LNCAP (cell line): Measurements from ENCODE around the gene FLNC.

Source experiments
- TF ChIP-seq, protein P1 (sequence below): fragments of 450-650 bp; IDR thresholded peaks from 2 replicates; pipeline ENCODE4 v1.5.1; 2017; ENCODE audit warnings: mild to moderate bottlenecking

Gene FLNC

DNA sequence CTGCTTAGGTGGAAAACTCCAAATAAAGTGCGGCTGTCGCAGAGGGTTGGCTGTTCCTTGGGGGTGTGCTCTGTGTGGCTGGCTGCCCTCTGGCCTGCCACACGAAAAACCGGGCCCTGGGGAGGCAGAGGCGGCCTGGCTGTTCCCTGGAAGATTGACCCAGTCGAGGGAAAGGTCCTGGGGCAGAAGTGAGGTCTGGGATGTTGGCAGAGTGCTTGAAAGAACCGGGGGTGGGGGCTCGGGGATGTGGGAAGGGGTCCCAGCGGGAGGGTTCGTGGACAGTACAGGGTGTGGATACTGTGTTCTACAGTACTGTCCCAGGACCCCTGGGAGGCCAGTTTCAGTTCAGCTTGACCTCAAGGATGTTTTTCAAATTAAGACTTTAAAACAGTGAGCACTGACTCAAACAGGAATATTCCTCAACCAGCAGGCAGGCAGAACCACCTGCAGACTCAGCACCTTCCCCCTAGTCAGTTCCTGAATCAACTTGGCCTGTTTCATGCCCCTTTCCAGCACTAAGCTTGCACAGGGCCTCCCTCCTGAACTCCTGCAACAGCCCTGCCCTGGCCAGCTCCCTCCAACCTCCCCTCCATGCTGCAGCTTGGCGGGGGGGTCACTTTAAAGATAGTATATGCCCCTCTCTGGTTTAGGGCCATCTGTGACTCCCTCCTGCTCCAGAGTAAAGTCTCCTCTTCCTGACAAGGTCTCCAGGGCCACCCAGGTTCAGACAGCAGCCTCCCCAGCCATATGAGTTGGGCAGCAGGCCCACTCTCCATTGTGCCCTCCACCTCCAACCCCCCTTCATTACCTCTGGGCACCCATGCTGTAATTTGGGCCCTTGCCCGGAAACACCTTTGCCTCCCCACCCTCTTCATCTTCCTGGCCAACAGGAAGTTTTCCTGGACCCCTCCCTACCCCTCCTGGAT lies 29.3 kb downstream of the FLNC start:
- TF ChIP-seq, protein P1, sequence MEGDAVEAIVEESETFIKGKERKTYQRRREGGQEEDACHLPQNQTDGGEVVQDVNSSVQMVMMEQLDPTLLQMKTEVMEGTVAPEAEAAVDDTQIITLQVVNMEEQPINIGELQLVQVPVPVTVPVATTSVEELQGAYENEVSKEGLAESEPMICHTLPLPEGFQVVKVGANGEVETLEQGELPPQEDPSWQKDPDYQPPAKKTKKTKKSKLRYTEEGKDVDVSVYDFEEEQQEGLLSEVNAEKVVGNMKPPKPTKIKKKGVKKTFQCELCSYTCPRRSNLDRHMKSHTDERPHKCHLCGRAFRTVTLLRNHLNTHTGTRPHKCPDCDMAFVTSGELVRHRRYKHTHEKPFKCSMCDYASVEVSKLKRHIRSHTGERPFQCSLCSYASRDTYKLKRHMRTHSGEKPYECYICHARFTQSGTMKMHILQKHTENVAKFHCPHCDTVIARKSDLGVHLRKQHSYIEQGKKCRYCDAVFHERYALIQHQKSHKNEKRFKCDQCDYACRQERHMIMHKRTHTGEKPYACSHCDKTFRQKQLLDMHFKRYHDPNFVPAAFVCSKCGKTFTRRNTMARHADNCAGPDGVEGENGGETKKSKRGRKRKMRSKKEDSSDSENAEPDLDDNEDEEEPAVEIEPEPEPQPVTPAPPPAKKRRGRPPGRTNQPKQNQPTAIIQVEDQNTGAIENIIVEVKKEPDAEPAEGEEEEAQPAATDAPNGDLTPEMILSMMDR: no peak

- TF ChIP-seq, protein P1: no peak
These were observed 30.2 kb downstream of the FLNC start for GRCh38 chr7:128860158-128861073.

GRCh38 chr7:128861957-128862570 lies 31.9 kb downstream of the FLNC start:
- TF ChIP-seq, protein P1: no peak

- TF ChIP-seq, protein P1: no peak
These were observed 32.6 kb downstream of the FLNC start, which contains the start of gene ATP6V1F for GRCh38 chr7:128862571-128863432. Gene ATP6V1F (plus strand): TSS chr7:128862856. CDS start chr7:128862905, 49 bp downstream.

DNA sequence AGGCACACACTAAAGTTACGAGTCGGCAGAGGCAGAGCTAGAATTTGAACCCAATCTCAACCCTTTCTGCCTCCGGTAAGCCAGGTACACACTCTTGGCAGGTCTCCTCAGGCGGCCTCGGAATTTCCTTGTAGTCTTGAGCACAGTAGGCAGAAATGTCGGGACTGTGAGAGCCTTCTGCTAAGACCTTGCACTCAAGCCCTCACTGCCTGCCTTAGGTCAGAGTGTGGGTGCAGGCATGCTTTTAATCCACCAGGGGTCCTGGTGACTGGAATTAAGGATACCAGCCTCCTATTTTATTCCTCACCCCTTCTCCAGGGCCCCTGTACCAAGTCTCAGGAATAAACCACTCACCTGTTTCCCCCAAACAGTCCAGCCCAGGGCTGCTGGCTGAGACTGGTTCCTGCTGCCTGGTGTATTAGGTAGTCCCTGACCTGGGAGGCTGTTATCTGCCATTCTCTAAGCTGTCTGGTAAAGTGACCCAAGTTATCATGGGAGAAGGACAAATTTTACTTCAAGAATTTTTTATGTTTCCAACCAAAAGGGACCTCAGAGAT lies 33.3 kb downstream of the FLNC start:
- TF ChIP-seq, protein P1: peak; percentile 53

GRCh38 chr7:128865303-128865702 lies 35.1 kb downstream of the FLNC start:
- TF ChIP-seq, protein P1: no peak
